GM11168 (cell line): ENCODE data around the gene FAM47A.

ENCODE experiments used
- in situ Hi-C: fragments of 300-500 bp; cut with MboI; formaldehyde crosslinking; loops from one replicate; pipeline ENCODE4 v1.12.0; 2022; ENCODE audit warnings: low sequenced_read_pairs; ENCODE audit not compliant: unreplicated experiment

Gene FAM47A

DNA sequence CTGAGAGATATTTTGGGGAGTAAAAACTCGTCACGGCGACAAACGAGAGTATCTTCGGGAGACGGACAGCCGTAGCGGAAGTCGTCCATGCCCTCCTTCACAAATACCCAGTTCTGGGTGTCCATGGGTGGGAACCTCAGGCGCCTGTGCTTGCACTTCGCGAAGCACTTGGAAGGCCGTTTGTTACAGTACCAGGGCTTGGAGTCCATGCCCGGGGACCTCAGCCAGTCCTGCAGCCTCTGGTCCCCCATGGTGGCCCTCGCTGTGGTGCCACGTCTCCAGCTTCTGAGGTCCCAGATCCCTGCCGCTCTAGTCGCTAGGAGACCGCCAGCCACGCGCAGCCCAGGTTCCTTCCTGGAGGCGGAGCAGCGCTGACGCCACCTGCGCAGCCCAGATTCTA is at the start of gene FAM47A:
FAM47A (minus strand) TSS at position 287 of the 400 bp plus-strand sequence; CDS start at position 251, 36 bp downstream.
- in situ Hi-C loops, result no loop called here

- in situ Hi-C loops, result no loop called here
Measured at GRCh38 chrX:34147345-34147744, 15.2 kb upstream of the FAM47A start.

GRCh38 chrX:34146906-34147305 is 14.8 kb upstream of the FAM47A start:
- in situ Hi-C loops, result no loop called here

DNA sequence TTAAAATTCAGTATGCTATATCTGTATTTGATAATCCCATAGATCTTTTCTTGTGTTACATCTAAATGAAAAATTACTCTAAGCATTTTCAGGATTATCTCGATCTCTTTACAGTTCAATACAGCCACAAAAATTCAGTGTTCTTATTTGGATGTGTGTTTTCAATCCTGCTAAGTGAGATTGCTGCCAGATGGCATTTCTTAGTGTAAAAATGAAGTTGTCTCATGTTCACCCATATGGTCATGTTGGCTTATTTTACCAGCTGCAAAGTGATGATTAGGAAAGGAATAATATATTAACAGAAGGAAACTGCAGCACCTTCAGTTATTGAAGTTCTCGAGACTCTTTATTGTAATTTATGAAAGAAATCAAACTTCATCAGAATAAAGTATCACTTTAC is 12.1 kb upstream of the FAM47A start:
- in situ Hi-C loops, result no loop called here

DNA sequence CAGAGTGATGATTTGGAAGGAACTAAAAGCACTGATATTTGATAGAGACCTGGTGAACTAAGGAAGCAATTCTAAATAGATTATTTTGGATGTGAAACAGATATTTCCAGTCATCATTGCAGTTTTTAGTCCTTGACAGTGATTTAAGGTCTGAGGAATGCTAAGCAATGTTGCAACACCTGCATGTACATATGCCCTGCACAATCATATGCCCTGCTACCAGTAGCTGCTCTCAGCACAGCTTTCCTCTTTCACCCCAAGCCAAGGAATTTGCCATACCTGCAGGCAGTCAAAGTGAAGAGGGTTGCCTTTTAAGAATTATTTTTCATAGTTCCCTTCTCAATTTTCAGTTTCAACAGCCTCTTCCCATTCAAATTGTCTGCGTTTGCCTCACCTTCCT is 8.7 kb upstream of the FAM47A start:
- in situ Hi-C loops, result no loop called here

- in situ Hi-C loops, result no loop called here
Measured at GRCh38 chrX:34130980-34131744, 952 bp downstream of the FAM47A start.

GRCh38 chrX:34130501-34130900 is 1.6 kb downstream of the FAM47A start:
- in situ Hi-C loops, result no loop called here

DNA sequence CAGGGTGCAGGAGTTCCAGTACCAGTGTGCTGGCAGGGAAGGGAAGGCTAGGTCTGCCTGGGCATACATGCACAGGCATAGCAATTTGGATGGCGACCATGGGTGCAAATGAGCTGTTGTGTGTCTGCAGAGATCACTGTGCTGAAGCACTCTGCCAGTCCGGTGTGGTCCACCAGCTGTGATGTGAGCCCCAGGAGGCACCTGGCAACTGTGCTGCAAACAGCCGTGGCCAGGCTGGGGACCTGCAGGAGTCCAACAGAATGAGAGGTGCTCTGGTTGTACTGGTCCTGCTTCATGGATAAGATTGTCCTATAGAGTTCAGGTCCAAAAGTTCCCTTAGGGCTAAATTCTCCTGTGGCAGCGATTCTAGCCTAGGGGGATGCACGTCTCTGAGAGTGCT is 6.1 kb downstream of the FAM47A start:
- in situ Hi-C loops, result no loop called here

DNA sequence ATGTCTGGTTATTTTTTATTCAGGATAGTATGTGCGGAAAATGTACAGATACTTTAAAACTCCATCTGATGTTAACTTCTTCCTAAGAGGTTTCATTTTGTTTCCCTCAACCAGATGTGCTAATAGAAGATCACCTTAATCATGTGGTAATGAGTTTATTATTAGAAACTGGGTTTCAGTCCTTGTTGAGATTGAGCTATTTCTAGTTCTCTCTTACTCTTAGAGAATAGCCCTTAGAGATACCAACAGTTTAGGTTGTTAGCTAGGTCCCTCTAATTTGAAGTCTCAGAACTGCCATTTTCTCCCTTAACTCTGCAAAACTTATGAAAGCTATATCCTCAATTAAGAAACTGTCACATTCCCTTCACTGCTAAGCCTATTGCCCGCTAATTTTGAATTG is 13.0 kb downstream of the FAM47A start:
- in situ Hi-C loops, result no loop called here

DNA sequence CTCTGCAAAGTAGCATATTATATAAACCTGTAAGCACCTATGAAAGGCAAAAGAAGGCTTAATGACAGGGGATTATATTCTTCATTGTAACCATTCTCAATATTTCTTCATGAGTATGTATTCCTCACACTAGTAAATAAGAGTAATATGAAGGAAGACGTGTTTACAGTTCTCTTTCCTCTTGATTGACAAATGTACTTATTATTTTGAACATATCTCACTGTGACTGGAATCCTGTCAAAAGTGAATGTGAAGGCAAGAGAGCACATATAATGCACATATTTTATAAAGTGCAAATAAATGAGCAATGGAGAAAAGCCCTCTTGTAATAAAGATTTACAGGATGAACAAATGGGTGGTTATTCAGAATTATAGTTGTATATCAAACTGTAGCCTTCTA is 19.7 kb downstream of the FAM47A start:
- in situ Hi-C loops, result no loop called here
